Cardiac muscle cell (in vitro differentiated cells and primary cell): ENCODE data around the gene NAV2. TPM values are rescaled to one million over a fixed set of nuclear protein-coding genes. Genes with fewer than 3 reads are reported as not detected.

ENCODE experiments used
- DNase-seq, 2 donors: peaks; one replicate each; pipeline versions ENCODE4 v3.0.0 to v3.0.0-alpha.2; 2010 to 2017; ENCODE audit warnings: low read depth in 1 of 2, low spot score in 1 of 2
- H3K27ac ChIP-seq: fragments of 200-600 bp; sonication (generic); 2 replicates; pipeline ENCODE4 v1.5.1; 2016
- H3K27me3 ChIP-seq: fragments of 200-600 bp; sonication (generic); 2 replicates; pipeline ENCODE4 v1.6.0; 2016; ENCODE audit warnings: control low read depth
- H3K36me3 ChIP-seq: fragments of 200-600 bp; sonication (generic); 2 replicates; pipeline ENCODE4 v1.5.1; 2016; ENCODE audit warnings: control low read depth
- H3K4me1 ChIP-seq: fragments of 200-600 bp; sonication (generic); 2 replicates; pipeline ENCODE4 v1.8.1; 2017; ENCODE audit warnings: low read depth, mild to moderate bottlenecking, mixed run types
- H3K4me3 ChIP-seq: fragments of 200-600 bp; sonication (generic); 2 replicates; pipeline ENCODE4 v1.5.1; 2016; ENCODE audit warnings: mild to moderate bottlenecking
- H3K9me3 ChIP-seq: fragments of 200-600 bp; sonication (generic); 2 replicates; pipeline ENCODE4 v1.5.1; 2017; ENCODE audit warnings: low read depth, mild to moderate bottlenecking, control low read depth
- CTCF ChIP-seq: IDR thresholded peaks from 2 replicates; pipeline ENCODE4 v1.5.1; 2012; ENCODE audit warnings: low read depth, mild to moderate bottlenecking, low read length
- polyA plus RNA-seq: library from polyadenylated mRNA; unstranded; fragments of >200 nt; fragmentation: Nextera tagmentation; extraction: Ambion mirVana; gene quantifications from 2 replicates; pipeline ENCODE4 v1.2.1, GENCODE V29; 2016
- total RNA-seq: library from RNA; depleted of rRNA; stranded (reverse); fragments of >200 nt; gene quantifications from 2 replicates; pipeline ENCODE4 v1.2.3, GENCODE V29; 2016

NAV2 gene
- total and polyA plus RNA-seq, 2 experiments from 2014 or later = 113 to 164 TPM

GRCh38 chr11:19669511-19669910 lies 43.1 kb upstream of the NAV2 start:
- no peak overlapping the region for H3K27ac ChIP-seq
- no peaks in the 10 kb centered on the region for H3K9me3 ChIP-seq
- H3K27me3 ChIP-seq = peaks cover 85% of the 10 kb centered on the region
- no peak for TF ChIP-seq CTCF
- H3K36me3 ChIP-seq = no peaks in the 10 kb centered on the region
- no peak overlapping the region for H3K4me3 ChIP-seq
- no peak for DNase-seq
- H3K4me1 ChIP-seq = peaks cover 12% of the 10 kb centered on the region

DNA sequence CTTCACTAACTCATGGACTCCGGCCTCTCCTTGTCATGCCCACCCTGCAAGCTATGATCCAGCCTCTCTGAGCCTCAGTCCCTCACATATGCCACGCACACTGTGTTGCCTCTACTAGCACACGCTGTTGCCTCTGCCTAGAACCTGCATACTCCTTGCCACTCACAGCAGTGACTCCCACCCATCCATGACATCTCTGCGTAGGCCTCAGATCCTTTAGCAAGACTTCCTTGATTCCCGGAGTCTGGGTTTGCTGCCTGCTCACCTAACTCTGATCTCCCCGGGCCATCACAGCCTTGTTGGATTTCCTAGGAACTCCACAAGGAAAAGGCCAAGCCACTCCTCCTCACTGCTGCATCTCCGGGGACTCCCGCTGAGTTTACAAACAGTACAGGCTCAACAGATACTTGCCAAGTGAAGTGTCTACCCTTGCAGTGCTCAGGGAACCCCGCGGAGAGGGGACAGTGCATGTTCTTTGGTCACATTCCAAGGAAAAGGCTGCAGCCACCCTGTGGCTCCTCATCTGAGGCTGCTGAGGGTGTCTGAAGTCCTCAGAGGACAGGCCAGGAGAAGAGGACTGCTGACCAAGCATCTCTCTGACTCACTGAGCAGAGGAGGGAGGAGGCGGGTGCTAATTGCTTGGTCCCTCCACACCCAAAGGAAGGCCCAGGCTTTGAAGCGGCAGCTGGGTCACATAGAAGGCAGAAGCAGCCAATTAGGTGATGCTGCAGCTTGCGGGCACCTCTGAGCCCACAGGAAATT lies 42.4 kb upstream of the NAV2 start:
- no peak overlapping the region for H3K27ac ChIP-seq
- TF ChIP-seq CTCF = no peak
- no peak for DNase-seq

DNA sequence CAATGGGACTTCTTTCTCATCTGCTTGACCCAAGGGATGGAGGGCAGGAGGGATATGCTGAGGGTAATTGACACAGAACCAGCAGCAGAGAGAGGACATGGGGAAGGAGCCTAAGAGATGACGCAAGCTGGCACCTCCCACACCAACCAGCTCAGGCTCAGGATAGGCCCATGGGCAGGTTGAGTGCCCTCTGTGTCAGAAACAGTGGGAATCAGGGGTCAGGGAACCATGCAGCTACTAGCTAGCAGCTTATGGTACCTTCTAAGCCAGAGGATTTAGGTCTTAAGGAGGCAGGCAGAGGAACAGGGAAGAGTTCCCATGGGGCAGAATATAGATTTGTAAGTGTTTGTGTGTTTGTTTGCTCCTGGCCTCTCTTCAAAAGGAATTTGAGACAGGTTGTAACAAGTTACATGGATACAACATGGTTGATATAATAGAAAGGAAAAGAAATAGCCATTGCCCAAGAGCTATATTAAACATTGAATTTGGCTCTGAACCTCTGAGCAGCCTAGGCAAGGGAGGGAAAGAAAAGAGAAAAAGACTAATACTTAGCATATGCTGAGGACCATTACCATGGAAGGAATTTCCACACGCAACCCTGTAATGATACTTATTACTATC lies 39.9 kb upstream of the NAV2 start:
- TF ChIP-seq CTCF = no peak
- Histone ChIP-seq H3K4me3 (no peak overlapping the region), H3K36me3 (no peaks in the 10 kb centered on the region)

More for the DNA sequence above, 42.4 kb upstream of the NAV2 start:
- Histone ChIP-seq H3K4me3 (no peak overlapping the region), H3K27me3 (peaks cover 81% of the 10 kb centered on the region), H3K4me1 (peaks cover 15% of the 10 kb centered on the region), H3K36me3 (no peaks in the 10 kb centered on the region), H3K9me3 (no peaks in the 10 kb centered on the region)

DNA sequence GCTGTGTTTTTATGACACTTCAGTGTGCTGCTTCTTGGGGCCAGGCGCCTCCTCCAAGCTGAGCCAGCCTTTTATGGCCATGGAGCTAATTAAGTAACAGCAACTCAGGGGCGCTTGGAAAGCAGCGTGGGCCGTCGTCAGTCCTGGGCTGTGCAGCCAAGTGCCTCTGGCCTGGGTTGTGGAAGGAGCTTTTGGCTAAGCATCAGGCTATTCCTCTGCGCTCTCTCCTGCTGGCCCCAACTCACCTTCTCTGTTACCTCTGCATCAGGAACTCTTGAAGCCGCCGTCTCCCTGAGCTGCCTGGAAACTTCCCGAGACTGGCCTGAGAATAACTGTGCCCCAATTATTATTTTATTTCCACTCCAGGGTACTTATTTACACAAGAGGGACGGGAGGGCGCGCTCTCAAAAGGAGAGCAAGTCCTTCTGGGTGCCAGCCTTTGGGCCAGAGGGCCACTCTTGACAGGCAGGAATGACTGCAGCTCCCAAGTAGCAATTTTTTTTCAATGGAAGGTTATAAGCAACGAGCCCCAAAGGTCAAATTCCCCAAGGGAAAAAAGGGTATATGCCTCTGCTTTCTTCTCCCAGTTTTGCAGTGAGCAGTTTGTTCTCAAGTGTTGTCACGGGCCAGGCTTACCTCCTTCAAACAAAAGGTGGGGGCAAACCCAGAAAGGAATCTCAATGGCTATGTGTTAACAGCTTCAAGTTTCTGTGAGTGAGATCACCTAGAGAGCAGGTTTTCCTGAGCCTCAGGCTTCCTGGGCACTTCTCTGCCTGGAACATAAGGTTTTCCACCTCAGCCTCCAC lies 38.5 kb upstream of the NAV2 start:
- Histone ChIP-seq H3K36me3 (no peaks in the 10 kb centered on the region), H3K9me3 (no peaks in the 10 kb centered on the region), H3K27ac (peak overlapping the region; percentile 74), H3K27me3 (peaks cover 74% of the 10 kb centered on the region), H3K4me3 (no peak overlapping the region), H3K4me1 (peaks cover 15% of the 10 kb centered on the region)
- TF ChIP-seq CTCF = no peak
- DNase-seq = peak; percentile 64 to 80

More for the DNA sequence above, 39.9 kb upstream of the NAV2 start:
- H3K9me3 ChIP-seq = no peaks in the 10 kb centered on the region
- H3K27me3 ChIP-seq = peaks cover 73% of the 10 kb centered on the region
- H3K4me1 ChIP-seq = peaks cover 15% of the 10 kb centered on the region
- H3K27ac ChIP-seq = no peak overlapping the region
- DNase-seq = no peak

DNA sequence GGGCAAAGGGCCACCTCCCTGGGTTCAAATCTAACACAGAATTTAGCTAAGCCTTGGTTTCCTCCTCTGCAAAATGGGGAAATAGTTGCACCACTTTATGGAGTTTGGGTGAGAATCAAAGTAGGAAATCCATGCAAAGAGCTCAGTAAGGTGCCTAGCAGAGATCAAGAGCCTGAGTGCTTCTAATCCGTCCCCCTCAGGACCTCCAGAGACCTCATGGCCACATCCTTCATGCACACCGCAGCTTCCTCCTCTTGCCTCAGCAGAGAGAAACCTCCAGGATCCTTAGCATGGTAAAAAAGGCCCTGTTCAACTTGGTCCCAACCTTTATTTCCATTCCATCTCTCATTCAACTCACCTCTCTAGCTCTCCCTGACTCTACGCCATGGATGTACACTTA lies 37.8 kb upstream of the NAV2 start:
- no peak for TF ChIP-seq CTCF
- Histone ChIP-seq H3K4me1 (peaks cover 15% of the 10 kb centered on the region), H3K27me3 (peaks cover 73% of the 10 kb centered on the region), H3K27ac (no peak overlapping the region), H3K4me3 (no peak overlapping the region), H3K9me3 (no peaks in the 10 kb centered on the region), H3K36me3 (no peaks in the 10 kb centered on the region)
- no peak for DNase-seq
